Daoy (cell line): ENCODE results near the gene TGFBRAP1. TPM values are rescaled to one million over a fixed set of nuclear protein-coding genes. Genes with fewer than 3 reads are reported as not detected.
"Not testable (repeated sequence)": the region's sequence is repeated elsewhere in the genome, so short reads cannot be mapped to it uniquely, and the experiment has no call there.

Source experiments
- DNase-seq: peaks from one replicate; pipeline ENCODE4 v3.0.0-alpha.2; 2015; ENCODE audit warnings: low read depth
- total RNA-seq: library from RNA; depleted of rRNA; stranded (reverse); fragments of >200 nt; shearing (Covaris generic); gene quantifications from 2 replicates; pipeline ENCODE4 v1.2.3, GENCODE V29; 2014

Gene TGFBRAP1
- total RNA-seq, 1 experiment from 2014 or later = 13.4 TPM

GRCh38 chr2:105344704-105345345 lies 15.3 kb upstream of the TGFBRAP1 start:
- peak; percentile 17 for DNase-seq

- DNase-seq = no peak
Observed at GRCh38 chr2:105339414-105339813, 9.9 kb upstream of the TGFBRAP1 start.

- no peak for DNase-seq
Observed at GRCh38 chr2:105338020-105338385, 8.5 kb upstream of the TGFBRAP1 start.

GRCh38 chr2:105337122-105338019 lies 7.8 kb upstream of the TGFBRAP1 start, which contains the start of gene C2orf49:
Gene C2orf49, plus strand, starts transcription at chr2:105337540. Its CDS starts 48 bp downstream, at chr2:105337588.
- peak; percentile 90 for DNase-seq

- no peak for DNase-seq
Observed at GRCh38 chr2:105336786-105337121, 7.2 kb upstream of the TGFBRAP1 start.

- no peak for DNase-seq
Observed at GRCh38 chr2:105335469-105335868, 5.9 kb upstream of the TGFBRAP1 start.

- DNase-seq = no peak
Observed at GRCh38 chr2:105334211-105334610, 4.7 kb upstream of the TGFBRAP1 start.

- peak; percentile 33 for DNase-seq
Observed at GRCh38 chr2:105330681-105331375, 1.3 kb upstream of the TGFBRAP1 start.

GRCh38 chr2:105329197-105329554 lies 359 bp downstream of the TGFBRAP1 start:
- no peak for DNase-seq

- peak; percentile 11 for DNase-seq
Observed at GRCh38 chr2:105328281-105329196, 996 bp downstream of the TGFBRAP1 start.

GRCh38 chr2:105327690-105328089 lies 1.8 kb downstream of the TGFBRAP1 start:
- DNase-seq = no peak

- DNase-seq = not testable (repeated sequence)
Observed at GRCh38 chr2:105327271-105327670, 2.3 kb downstream of the TGFBRAP1 start.

GRCh38 chr2:105325389-105325963 lies 4.1 kb downstream of the TGFBRAP1 start:
- DNase-seq = peak; percentile 25

GRCh38 chr2:105324732-105325131 lies 4.8 kb downstream of the TGFBRAP1 start:
- peak; percentile 79 for DNase-seq

- no peak for DNase-seq
Observed at GRCh38 chr2:105324101-105324500, 5.4 kb downstream of the TGFBRAP1 start.

- no peak for DNase-seq
Observed at GRCh38 chr2:105323111-105323510, 6.4 kb downstream of the TGFBRAP1 start.

GRCh38 chr2:105321875-105322646 lies 7.5 kb downstream of the TGFBRAP1 start:
- DNase-seq = peak; percentile 20

GRCh38 chr2:105320651-105321215 lies 8.8 kb downstream of the TGFBRAP1 start:
- DNase-seq = peak; percentile 15

- no peak for DNase-seq
Observed at GRCh38 chr2:105317937-105318336, 11.6 kb downstream of the TGFBRAP1 start.

- no peak for DNase-seq
Observed at GRCh38 chr2:105315314-105315713, 14.2 kb downstream of the TGFBRAP1 start.
